SK-N-SH (cell line): ENCODE results near the gene TARDBP.

Experiments
- SMC3 ChIP-seq: IDR thresholded peaks from 2 replicates; pipeline ENCODE4 v1.6.1; 2012; ENCODE audit warnings: low read depth, low read length, improper control_type of control experiment
- TF ChIP-seq, protein P1 (sequence below): fragments of 200-600 bp; sonication (generic); IDR thresholded peaks from 2 replicates; pipeline ENCODE4 v1.6.1; 2017; ENCODE audit warnings: antibody characterized with exemption, mild to moderate bottlenecking, moderate library complexity

DNA sequence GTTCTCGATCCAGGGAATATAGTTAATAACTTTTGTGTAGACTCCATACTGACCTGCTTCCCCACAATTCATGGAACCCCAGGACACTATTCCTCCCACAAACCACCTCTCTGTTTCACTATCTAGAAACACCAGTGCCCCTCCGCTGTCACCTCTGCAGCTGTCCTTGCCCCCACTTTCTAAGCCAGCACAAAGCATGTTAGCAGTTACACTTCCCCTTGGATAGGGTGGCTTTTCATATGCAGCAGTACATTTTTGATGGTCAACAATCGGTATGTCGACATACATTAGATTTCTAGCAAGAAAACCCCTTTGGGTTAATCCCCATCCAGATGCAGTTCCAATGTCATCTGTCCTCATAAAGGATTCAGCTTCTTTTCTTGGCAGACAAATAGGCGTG is 14.4 kb downstream of the TARDBP start:
- TF ChIP-seq SMC3, result no peak
- TF ChIP-seq, protein P1, sequence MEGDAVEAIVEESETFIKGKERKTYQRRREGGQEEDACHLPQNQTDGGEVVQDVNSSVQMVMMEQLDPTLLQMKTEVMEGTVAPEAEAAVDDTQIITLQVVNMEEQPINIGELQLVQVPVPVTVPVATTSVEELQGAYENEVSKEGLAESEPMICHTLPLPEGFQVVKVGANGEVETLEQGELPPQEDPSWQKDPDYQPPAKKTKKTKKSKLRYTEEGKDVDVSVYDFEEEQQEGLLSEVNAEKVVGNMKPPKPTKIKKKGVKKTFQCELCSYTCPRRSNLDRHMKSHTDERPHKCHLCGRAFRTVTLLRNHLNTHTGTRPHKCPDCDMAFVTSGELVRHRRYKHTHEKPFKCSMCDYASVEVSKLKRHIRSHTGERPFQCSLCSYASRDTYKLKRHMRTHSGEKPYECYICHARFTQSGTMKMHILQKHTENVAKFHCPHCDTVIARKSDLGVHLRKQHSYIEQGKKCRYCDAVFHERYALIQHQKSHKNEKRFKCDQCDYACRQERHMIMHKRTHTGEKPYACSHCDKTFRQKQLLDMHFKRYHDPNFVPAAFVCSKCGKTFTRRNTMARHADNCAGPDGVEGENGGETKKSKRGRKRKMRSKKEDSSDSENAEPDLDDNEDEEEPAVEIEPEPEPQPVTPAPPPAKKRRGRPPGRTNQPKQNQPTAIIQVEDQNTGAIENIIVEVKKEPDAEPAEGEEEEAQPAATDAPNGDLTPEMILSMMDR, result no peak
